Muscle layer of duodenum (tissue), 2 donors: ENCODE results near the gene DIAPH2.
"Not testable (repeated sequence)": the region's sequence is repeated elsewhere in the genome, so short reads cannot be mapped to it uniquely, and the experiment has no call there.

Experiments
- H3K27ac ChIP-seq: one replicate; pipeline ENCODE4 v1.7.0; 2013; ENCODE audit warnings: mild to moderate bottlenecking, low read length
- H3K27me3 ChIP-seq: one replicate; pipeline ENCODE4 v1.7.0; 2013; ENCODE audit warnings: low read depth, mild to moderate bottlenecking, control low read depth, low read length
- H3K36me3 ChIP-seq, 2 donors: one replicate each; pipeline ENCODE4 v1.7.0; 2013; ENCODE audit warnings: low read length in 2 of 2, control low read depth in 1 of 2, mild to moderate bottlenecking in 1 of 2; ENCODE audit not compliant: insufficient read depth in 2 of 2, control insufficient read depth in 1 of 2
- H3K4me1 ChIP-seq, 2 donors: one replicate each; pipeline ENCODE4 v1.7.0; 2013; ENCODE audit warnings: low read length in 2 of 2, mild to moderate bottlenecking in 2 of 2, control low read depth in 1 of 2, moderate library complexity in 1 of 2; ENCODE audit not compliant: insufficient read depth in 2 of 2, control insufficient read depth in 1 of 2
- H3K4me3 ChIP-seq, 2 donors: one replicate each; pipeline ENCODE4 v1.7.0; 2013; ENCODE audit warnings: low read length in 2 of 2, low read depth in 1 of 2, mild to moderate bottlenecking in 1 of 2
- H3K9me3 ChIP-seq, 2 donors: one replicate each; pipeline ENCODE4 v1.7.0; 2013; ENCODE audit warnings: low read length in 2 of 2, control low read depth in 1 of 2, mild to moderate bottlenecking in 1 of 2; ENCODE audit not compliant: control insufficient read depth in 1 of 2
- donor health status: healthy.

DIAPH2 gene

DNA sequence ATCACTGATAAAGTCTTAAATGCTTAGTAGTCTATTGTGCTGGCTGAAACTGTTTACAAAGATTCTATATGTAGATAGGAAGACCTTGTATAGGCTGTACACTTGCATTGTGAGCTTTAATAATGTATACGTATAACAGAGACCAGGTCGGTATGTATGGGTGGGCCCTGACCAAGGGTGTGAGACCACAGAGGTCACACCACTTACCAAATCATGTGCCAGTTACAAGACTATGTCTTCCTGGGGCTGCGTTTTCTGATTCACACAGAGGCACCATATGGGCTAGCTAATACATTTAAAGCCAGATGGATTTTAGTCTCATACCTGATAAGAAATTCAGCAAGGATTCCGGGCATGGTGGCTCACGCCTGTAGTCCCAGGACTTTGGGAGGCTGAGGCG is 8.8 kb downstream of the DIAPH2 start:
- Histone ChIP-seq H3K27ac (no peak overlapping the region), H3K4me1 (peaks cover 2 to 3% of the 10 kb centered on the region in 2 donors), H3K4me3 (no peak overlapping the region), H3K9me3 (no peaks in the 10 kb centered on the region), H3K27me3 (no peaks in the 10 kb centered on the region), H3K36me3 (no peaks in the 10 kb centered on the region)

DNA sequence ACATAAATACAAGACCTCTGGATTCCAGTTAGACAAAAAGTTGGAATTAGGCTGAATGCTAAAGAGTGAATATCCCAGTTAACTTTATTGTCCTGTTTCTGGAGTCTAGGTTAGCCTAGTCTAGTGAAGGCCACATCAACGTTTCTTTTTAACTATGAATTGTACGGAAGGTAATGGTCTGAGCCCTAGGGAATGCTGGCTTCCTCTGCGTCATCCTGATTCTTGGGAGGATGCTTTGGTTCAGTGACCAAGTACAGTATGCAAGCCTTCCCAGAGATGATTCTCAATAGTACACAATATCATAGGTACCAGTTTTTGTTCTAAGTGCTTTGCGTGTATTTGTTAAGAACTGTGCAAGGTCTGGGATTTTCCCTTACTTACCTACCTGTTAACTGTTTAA is 11.8 kb downstream of the DIAPH2 start:
- peaks cover 3 to 5% of the 10 kb centered on the region in 2 donors for H3K4me1 ChIP-seq
- no peaks in the 10 kb centered on the region for H3K36me3 ChIP-seq

DNA sequence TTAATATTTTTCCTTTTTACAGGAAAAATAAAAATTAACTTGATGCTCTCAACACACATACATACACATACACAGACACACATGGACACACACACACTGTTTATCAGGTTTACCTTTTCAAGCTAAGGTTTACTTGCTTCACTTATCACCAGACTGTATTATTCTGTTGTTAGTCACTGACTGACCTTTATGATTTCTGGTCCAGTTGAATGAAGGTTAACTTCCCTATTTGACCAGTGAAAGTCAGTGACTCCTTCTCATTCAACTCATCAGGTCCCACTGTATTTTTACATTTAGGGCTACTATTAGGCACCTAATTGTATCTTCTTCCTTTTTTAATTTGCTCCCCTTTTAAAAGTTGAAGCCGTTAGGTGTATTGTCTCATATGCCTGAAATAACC is 16.0 kb downstream of the DIAPH2 start:
- H3K4me1 ChIP-seq: peaks cover 0 to 12% of the 10 kb centered on the region in 2 donors
- H3K27ac ChIP-seq: no peak overlapping the region
- no peaks in the 10 kb centered on the region for H3K9me3 ChIP-seq
- no peaks in the 10 kb centered on the region for H3K36me3 ChIP-seq
- no peaks in the 10 kb centered on the region for H3K27me3 ChIP-seq
- H3K4me3 ChIP-seq: no peak overlapping the region

More for the DNA sequence above, 11.8 kb downstream of the DIAPH2 start:
- H3K27ac ChIP-seq: no peak overlapping the region
- no peaks in the 10 kb centered on the region for H3K27me3 ChIP-seq
- H3K4me3 ChIP-seq: no peak overlapping the region
- no peaks in the 10 kb centered on the region for H3K9me3 ChIP-seq

DNA sequence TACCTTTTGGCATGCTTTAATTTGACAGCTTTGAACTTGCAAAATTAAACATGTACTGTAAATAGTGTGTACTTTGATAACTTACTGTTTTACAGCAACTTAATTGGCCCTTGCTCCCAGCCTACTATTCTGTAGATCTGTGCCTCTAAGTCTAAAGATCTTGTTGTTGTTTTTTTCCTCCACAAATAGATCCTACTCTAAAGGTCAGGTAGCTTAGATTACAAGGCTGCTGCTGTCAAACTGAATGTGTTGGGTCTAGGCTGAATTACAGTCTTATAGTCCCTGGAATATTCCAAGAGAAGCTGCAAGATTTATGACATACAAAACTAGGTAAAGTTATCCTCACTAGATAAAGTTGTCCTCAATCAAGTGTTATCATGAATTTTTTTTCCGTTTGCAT is 18.7 kb downstream of the DIAPH2 start:
- H3K4me3 ChIP-seq: no peak overlapping the region
- H3K36me3 ChIP-seq: no peaks in the 10 kb centered on the region
- H3K4me1 ChIP-seq: peaks cover 0 to 12% of the 10 kb centered on the region in 2 donors
- H3K27ac ChIP-seq: no peak overlapping the region
- no peaks in the 10 kb centered on the region for H3K9me3 ChIP-seq
- no peaks in the 10 kb centered on the region for H3K27me3 ChIP-seq

DNA sequence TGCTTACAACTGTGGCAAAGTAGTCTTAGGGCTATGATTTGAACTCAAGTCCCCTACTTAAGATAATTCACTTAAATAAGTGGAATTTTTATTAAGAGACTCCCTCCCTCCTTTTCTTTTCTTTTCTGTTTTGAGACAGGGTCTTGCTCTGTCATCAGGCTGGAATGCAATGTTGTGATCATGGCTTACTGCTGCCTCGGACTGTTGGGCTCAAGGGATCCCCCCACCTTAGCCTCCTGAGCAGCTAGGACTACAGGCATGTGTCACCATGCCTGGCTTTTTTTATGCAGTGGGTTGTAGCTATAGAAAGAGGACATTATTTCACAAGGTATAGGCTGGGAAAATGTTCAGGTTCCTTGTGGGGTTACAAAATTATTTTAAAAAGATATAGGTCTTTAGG is 19.2 kb downstream of the DIAPH2 start:
- Histone ChIP-seq H3K36me3 (no peaks in the 10 kb centered on the region), H3K4me3 (no peak overlapping the region), H3K27me3 (no peaks in the 10 kb centered on the region), H3K27ac (no peak overlapping the region), H3K4me1 (peaks cover 0 to 12% of the 10 kb centered on the region in 2 donors), H3K9me3 (no peaks in the 10 kb centered on the region)

DNA sequence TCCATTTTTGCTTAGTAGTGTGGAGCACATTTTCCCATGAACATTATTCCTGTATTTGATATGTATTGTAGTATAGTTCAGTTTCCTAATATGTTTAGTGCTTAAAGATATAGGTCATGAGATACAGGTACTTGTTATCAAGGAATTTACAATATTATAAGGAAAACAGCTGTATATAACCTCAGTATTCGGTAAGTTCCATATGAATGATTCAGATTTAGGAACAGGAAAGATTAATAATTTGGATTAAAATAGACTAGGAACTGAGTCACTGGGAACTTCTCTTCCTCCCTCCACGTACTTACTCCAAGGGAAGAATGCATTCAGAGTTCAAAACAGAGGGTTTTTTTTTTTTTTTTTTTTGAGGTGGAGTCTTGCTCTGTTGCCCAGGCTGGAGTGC is 20.0 kb downstream of the DIAPH2 start:
- no peaks in the 10 kb centered on the region for H3K27me3 ChIP-seq
- peaks cover 0 to 8% of the 10 kb centered on the region in 2 donors for H3K4me1 ChIP-seq
- H3K36me3 ChIP-seq: no peaks in the 10 kb centered on the region
- H3K9me3 ChIP-seq: no peaks in the 10 kb centered on the region
- H3K4me3 ChIP-seq: no peak overlapping the region
- H3K27ac ChIP-seq: no peak overlapping the region

DNA sequence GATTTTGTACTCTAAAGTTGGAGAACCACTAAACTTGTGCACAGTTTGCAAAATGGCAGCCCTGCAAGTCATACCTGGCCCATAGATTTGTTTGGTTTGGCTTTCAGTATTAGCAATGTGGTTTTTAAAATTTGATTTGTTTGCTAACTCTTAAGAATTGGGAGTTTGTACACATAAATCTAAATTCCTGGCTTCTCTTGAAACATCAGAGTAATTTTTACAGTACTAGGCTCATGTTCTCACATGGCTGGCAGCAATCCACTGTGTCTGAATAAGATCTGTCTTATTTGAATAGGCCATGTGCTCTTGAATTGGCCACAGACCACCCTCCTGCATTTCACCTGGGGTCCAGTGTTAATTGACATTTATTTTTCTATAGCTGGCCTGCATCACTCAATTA is 21.3 kb downstream of the DIAPH2 start:
- Histone ChIP-seq H3K9me3 (no peaks in the 10 kb centered on the region), H3K4me3 (no peak overlapping the region), H3K4me1 (peaks cover 0 to 8% of the 10 kb centered on the region in 2 donors), H3K27me3 (no peaks in the 10 kb centered on the region), H3K36me3 (no peaks in the 10 kb centered on the region), H3K27ac (no peak overlapping the region)

DNA sequence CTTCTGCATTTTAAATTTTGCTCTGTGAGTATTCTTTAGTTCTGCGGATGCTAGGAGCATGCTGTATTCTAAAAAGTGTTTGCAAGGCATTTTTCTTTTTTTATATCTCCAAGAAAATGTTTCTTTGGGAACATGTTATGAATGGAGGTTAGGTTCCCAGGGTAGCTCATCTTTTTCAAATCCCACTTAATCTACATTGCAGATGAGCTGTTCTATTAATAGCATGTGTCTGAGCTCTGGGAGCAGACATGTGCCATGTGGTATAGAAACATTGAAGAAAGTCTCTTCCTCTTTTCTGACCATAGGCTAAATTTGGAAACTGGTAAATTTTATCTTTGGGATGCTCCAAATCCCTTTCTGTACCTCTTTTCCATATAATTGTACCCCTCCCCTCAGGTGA is 23.2 kb downstream of the DIAPH2 start:
- no peak overlapping the region for H3K27ac ChIP-seq

DNA sequence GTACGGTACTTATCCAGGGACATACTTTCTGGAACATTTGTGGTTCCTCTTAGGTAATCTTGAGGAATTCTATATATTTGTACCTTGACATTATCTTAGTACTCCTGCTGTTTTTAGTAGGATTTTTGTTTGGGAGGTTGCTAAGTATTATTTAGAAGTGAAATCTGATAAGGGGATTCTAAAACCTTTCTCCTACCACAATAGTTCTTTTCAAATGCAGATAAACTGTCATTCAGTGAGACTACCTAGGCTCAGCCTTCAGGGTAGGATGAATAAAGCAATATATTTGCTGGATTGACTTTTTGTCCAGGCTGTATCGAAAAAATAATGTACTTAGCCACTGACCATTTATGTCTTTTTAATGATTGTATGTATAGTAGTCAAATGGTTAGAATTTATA is 25.4 kb downstream of the DIAPH2 start:
- Histone ChIP-seq H3K9me3 (no peaks in the 10 kb centered on the region), H3K27ac (no peak overlapping the region), H3K36me3 (no peaks in the 10 kb centered on the region), H3K4me1 (no peaks in the 10 kb centered on the region), H3K4me3 (no peak overlapping the region), H3K27me3 (no peaks in the 10 kb centered on the region)

More for the DNA sequence above, 23.2 kb downstream of the DIAPH2 start:
- no peak overlapping the region for H3K4me3 ChIP-seq
- no peaks in the 10 kb centered on the region for H3K36me3 ChIP-seq
- no peaks in the 10 kb centered on the region for H3K27me3 ChIP-seq
- H3K9me3 ChIP-seq: no peaks in the 10 kb centered on the region
- H3K4me1 ChIP-seq: peaks cover 0 to 8% of the 10 kb centered on the region in 2 donors

DNA sequence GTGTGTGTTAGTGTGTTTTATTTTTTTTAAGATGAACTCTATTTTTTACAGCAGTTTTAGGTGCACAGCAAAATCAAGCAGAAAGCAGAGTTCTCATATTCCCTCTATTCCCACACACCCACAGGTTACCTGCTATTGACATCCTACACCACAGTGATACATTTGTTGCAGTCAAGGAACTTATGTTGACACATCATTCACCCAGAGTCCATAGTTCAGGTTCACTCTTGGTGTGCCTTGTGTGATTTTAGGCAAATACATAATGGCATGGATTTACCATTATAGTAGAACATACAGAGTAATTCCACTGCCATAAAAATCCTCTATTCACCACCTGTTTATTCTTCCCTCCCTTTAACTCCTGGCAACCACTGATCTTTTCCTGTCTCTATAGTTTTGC is 28.7 kb downstream of the DIAPH2 start:
- H3K9me3 ChIP-seq: no peaks in the 10 kb centered on the region
- H3K36me3 ChIP-seq: no peaks in the 10 kb centered on the region
- no peak overlapping the region for H3K27ac ChIP-seq
- H3K27me3 ChIP-seq: no peaks in the 10 kb centered on the region
- H3K4me1 ChIP-seq: peaks cover 0 to 3% of the 10 kb centered on the region in 2 donors
- no peak overlapping the region for H3K4me3 ChIP-seq

DNA sequence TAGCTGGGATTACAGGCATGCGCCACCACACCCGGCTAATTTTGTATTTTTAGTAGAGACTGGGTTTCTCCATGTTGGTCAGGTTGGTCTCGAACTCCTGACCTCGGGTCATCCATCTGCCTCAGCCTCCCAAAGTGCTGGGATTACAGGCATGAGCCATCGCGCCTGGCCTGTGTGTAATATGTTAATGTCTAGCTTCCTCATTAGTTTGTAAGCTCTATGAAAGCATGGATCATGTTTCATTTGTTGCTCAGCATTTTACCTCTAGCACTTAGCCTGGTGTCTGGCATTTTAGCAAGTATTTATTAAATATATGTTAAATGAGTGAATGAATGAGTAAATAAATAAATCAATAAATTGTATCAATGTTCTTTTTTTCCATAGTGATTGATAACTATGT is 29.8 kb downstream of the DIAPH2 start:
- not testable (repeated sequence) for H3K27ac ChIP-seq, H3K9me3 ChIP-seq, H3K4me3 ChIP-seq, H3K36me3 ChIP-seq, H3K4me1 ChIP-seq, H3K27me3 ChIP-seq

DNA sequence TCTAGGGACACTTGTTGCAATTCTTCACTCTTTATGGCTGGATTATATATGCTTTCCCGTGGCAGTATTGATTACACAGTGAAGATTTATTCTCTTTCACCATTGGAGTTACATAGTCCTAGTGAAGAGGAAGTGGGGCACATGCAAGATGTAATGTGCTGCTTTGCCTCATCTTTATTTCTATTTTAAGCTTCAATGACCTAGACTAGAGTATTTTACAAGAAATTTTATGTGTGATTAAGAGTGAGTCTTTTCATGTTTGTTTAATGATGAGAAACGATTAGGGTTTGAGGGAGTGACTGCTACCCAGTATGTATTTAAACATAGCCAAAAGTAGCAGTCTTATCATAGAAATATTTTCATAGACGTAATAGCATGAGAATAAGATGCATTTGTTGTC is 30.8 kb downstream of the DIAPH2 start:
- no peaks in the 10 kb centered on the region for H3K9me3 ChIP-seq
- peaks cover 0 to 3% of the 10 kb centered on the region in 2 donors for H3K4me1 ChIP-seq
- no peaks in the 10 kb centered on the region for H3K36me3 ChIP-seq
- H3K27me3 ChIP-seq: no peaks in the 10 kb centered on the region
- no peak overlapping the region for H3K4me3 ChIP-seq
- no peak overlapping the region for H3K27ac ChIP-seq
